Heart left ventricle (tissue), 13 donors: Measurements from ENCODE around the gene SZT2.

Experiments used
- CTCF ChIP-seq, 12 donors: fragments of 200-600 bp; sonication (generic) in 4 of 12; IDR thresholded peaks; one replicate each; pipeline versions ENCODE4 v1.5.0 to v1.8.0; 2018 to 2022; ENCODE audit warnings: antibody characterized with exemption in 12 of 12, mild to moderate bottlenecking in 5 of 12
- POLR2A ChIP-seq, 2 donors: fragments of 450-650 bp; IDR thresholded peaks; one replicate each; pipeline ENCODE4 v1.6.1; 2017; ENCODE audit warnings: antibody characterized with exemption in 2 of 2, mild to moderate bottlenecking in 2 of 2, moderate library complexity in 2 of 2
- donor health status: ischemic (EF 13 %, LVEDD 7.1; RV severe dilation, severe dysfunction).
- donor health status: DM: no; HTN: yes; CAD: no.
- donor health status: DM: no; HTN: no; CAD: no.
- donor health status: ischemic (EF 25% LVEDD 6.9; RV normal size, moderate dysfunction).
- donor health status: ischemic (EF 25% LVEDD 5.7; RV mildly dilated, moderate dysfunction).
- donor health status: ischemic (EF 35%, LVEDD 5.7; RV mildly dilated, moderate dysfunction).
- donor health status: nonischemic (EF 11% LVEDD 7.7; RV severe dilation, severe dysfunction).
- donor health status: DM: yes; HTN: yes; CAD: no.
- donor health status: PGD.
- donor health status: ischemic (EF 29% LVEDD 5.4; RV normal size, mild dysfunction).
- donor health status: nonischemic (EF 23%, LVEDD 6.1; RV moderate dilation, normal function).

DNA sequence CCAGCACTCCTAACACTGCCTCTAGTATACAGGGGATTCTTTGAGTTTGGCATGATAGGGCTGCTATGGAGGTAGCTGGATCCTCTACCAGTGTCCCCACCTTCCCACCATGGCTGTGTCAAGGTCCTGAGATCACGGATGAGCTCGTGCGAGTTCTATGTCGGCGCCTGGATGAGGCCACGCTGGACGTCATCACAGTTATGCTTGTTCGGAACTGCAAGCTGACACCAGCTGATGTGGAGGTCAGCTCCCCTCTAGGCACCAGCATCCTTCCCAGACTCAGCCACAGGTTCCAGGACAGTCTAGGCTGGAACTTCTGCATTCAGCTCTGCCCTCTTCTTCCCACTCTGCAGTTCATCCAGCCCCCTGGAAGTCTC, 48.9 kb downstream of the SZT2 start:
- no peak for TF ChIP-seq CTCF (IDR thresholded peaks at IDR 0.05)
- no peak for TF ChIP-seq POLR2A (IDR thresholded peaks at IDR 0.05)
